HG03025 (cell line): Measurements from ENCODE around the gene TINCR.
"Not testable (repeated sequence)": the region's sequence is repeated elsewhere in the genome, so short reads cannot be mapped to it uniquely, and the experiment has no call there.

Experiments used
- ATAC-seq: cut with Tn5 transposase; IDR thresholded peaks from one replicate; pipeline ENCODE4 v1.9.1; 2021; ENCODE audit warnings: mild to moderate bottlenecking, moderate library complexity; ENCODE audit not compliant: unreplicated experiment, low FRiP score

TINCR gene

GRCh38 chr19:5567360-5567969 lies at the start of gene TINCR:
Gene TINCR (minus strand): TSS chr19:5567953.
- no peak for ATAC-seq

- ATAC-seq, result no peak
These were observed 49.3 kb upstream of the TINCR start for GRCh38 chr19:5617080-5617479.

GRCh38 chr19:5615756-5616327 lies 48.1 kb upstream of the TINCR start:
- no peak for ATAC-seq

GRCh38 chr19:5612891-5613865 lies 45.4 kb upstream of the TINCR start:
- no peak for ATAC-seq

GRCh38 chr19:5609881-5610448 lies 42.2 kb upstream of the TINCR start:
- ATAC-seq, result no peak

- not testable (repeated sequence) for ATAC-seq
These were observed 41.0 kb upstream of the TINCR start for GRCh38 chr19:5608766-5609165.

- ATAC-seq, result no peak
These were observed 40.5 kb upstream of the TINCR start for GRCh38 chr19:5608291-5608690.

GRCh38 chr19:5607318-5608275 lies 39.8 kb upstream of the TINCR start:
- no peak for ATAC-seq

GRCh38 chr19:5605362-5605761 lies 37.6 kb upstream of the TINCR start:
- ATAC-seq, result no peak

- ATAC-seq, result no peak
These were observed 35.9 kb upstream of the TINCR start for GRCh38 chr19:5603626-5604025.

- no peak for ATAC-seq
These were observed 33.0 kb upstream of the TINCR start for GRCh38 chr19:5600797-5601196.

- ATAC-seq, result no peak
These were observed 28.0 kb upstream of the TINCR start for GRCh38 chr19:5595745-5596144.

GRCh38 chr19:5595129-5595528 lies 27.4 kb upstream of the TINCR start:
- ATAC-seq, result no peak

- ATAC-seq, result no peak
These were observed 26.8 kb upstream of the TINCR start for GRCh38 chr19:5594521-5594950.

GRCh38 chr19:5593343-5594255 lies 25.8 kb upstream of the TINCR start:
- no peak for ATAC-seq

GRCh38 chr19:5592531-5593342 lies 25.0 kb upstream of the TINCR start:
- ATAC-seq, result no peak

- no peak for ATAC-seq
These were observed 23.7 kb upstream of the TINCR start for GRCh38 chr19:5591476-5591875.

- no peak for ATAC-seq
These were observed 23.1 kb upstream of the TINCR start for GRCh38 chr19:5590865-5591154.
